GM21529 (cell line): Measurements from ENCODE around the gene ZBED2.
"Not testable (repeated sequence)": the region's sequence is repeated elsewhere in the genome, so short reads cannot be mapped to it uniquely, and the experiment has no call there.

ENCODE experiments used
- ATAC-seq: cut with Tn5 transposase; IDR thresholded peaks from one replicate; pipeline ENCODE4 v1.9.1; 2021; ENCODE audit not compliant: unreplicated experiment

The ZBED2 gene, protein sequence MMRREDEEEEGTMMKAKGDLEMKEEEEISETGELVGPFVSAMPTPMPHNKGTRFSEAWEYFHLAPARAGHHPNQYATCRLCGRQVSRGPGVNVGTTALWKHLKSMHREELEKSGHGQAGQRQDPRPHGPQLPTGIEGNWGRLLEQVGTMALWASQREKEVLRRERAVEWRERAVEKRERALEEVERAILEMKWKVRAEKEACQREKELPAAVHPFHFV

DNA sequence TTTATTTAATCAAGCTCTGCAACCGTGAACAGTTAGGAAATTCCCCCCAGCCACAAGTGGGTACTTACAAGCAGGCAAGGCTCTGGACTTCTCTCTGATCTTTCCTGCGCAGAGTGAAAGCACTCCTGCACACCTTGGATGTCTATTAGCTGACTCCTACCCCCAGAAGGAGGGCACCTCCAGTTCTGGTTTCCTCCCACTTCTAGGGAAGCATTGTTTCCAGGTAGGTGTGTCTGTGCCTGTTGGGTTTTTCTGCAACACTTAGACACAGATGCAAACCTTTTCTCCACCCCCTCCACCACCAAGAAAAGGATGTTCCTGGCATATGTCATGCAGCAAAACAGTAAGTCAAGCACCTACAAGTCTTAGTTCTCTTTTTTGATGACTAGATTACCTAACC lies at the start of gene ZBED2:
TSS of gene ZBED2 (minus strand) at position 115 of the 400 bp plus-strand sequence. CDS start 1,145 bp downstream, outside the sequence.
- peak; percentile 56 for ATAC-seq

DNA sequence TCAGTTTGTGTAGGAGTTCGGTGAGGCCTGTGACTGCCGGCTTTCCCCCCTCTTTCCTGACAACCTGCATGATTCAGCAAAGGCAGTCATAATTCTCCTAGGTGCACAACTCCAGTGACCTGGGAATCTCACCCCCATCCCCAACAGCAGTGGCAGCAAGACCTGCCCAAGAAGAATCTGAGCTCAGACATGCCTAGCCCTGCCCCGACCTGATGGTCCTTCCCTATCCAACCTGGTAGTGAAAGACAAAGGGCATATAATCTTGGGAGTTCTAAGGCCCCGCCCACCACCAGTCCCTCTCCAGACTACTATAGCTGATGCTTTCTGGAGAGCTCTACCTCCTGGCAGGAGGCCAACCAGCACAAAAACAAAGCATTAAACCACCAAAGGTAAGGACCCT lies 44.2 kb upstream of the ZBED2 start:
- no peak for ATAC-seq

- ATAC-seq: no peak
Observed at GRCh38 chr3:111636366-111636885, 41.3 kb upstream of the ZBED2 start.

DNA sequence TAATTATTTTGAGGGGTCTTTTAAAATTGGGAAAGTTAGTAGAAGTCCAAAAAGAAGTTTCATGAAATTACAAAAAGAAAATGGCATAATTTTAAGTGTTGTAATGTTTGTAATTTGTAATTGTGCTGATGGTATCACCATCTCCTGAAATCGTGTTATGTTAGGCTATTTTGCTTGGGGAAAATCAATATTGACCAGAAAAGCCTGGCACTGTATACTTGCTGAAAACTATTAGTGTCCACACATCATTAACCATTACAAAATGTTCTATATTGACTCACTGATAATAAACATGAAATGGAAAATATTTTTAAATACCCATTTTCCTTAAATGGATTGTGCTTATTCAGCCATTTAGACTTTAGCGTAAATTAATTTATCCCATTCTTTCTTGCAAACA lies 40.3 kb upstream of the ZBED2 start:
- ATAC-seq: no peak

DNA sequence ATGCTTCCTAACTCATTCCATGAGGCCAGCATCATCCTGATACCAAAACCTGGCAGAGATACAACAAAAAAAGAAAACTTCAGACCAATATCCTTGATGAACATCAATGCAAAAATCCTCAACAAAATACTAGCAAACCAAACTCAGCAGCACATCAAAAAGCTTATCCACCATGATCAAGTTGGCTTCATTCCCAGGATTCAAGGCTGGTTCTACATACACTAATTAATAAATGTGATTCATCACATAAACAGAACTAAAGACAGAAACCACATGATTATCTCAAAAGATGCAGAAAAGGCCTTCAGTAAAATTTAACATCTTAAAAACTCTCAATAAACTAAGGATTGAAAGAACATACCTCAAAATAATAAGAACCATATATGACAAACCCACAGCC lies 35.5 kb upstream of the ZBED2 start:
- ATAC-seq: not testable (repeated sequence)

GRCh38 chr3:111629018-111629417 lies 33.9 kb upstream of the ZBED2 start:
- not testable (repeated sequence) for ATAC-seq

GRCh38 chr3:111627092-111627491 lies 31.9 kb upstream of the ZBED2 start:
- ATAC-seq: no peak

GRCh38 chr3:111621535-111621934 lies 26.4 kb upstream of the ZBED2 start:
- no peak for ATAC-seq

DNA sequence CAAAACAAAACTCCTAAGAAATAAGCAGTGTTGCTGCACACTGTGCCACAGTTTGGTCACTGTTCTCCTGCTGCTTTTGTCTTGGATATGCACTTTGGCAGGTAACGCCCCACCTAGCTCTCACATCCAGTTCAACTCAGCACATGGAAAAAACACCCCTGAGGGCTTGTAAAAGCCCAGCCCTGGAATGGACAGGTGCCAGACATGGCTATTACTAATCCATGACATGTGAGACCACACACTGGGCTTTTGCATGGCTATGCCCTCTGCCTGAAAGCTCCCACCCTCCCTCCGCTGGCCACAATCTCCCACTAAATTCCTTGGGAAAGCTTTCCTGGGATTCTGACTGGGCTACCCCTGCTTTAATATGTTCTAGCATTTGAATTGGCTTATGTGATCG lies 24.7 kb upstream of the ZBED2 start:
- ATAC-seq: no peak

GRCh38 chr3:111618945-111619344 lies 23.8 kb upstream of the ZBED2 start:
- ATAC-seq: no peak

- no peak for ATAC-seq
Observed at GRCh38 chr3:111617912-111618601, 22.9 kb upstream of the ZBED2 start.

DNA sequence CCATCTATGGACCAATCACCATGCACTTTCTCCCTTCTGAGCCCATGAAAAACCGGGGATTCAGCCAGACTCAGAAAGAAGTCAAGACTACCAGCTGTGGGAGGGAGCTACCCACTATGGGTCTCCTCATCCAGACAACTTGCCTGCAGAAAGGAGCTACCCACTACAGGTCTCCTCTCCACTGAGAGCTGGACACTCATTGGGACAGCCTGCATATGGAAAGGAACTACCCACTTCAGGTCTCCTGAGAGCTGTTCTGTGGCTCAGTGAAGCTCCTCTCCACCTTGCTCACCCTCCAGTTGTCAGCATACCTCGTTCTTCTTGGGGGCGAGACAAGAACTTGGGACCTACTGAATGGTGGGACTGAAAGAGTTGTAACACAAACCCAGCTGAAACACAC lies 22.3 kb upstream of the ZBED2 start:
- ATAC-seq: no peak

DNA sequence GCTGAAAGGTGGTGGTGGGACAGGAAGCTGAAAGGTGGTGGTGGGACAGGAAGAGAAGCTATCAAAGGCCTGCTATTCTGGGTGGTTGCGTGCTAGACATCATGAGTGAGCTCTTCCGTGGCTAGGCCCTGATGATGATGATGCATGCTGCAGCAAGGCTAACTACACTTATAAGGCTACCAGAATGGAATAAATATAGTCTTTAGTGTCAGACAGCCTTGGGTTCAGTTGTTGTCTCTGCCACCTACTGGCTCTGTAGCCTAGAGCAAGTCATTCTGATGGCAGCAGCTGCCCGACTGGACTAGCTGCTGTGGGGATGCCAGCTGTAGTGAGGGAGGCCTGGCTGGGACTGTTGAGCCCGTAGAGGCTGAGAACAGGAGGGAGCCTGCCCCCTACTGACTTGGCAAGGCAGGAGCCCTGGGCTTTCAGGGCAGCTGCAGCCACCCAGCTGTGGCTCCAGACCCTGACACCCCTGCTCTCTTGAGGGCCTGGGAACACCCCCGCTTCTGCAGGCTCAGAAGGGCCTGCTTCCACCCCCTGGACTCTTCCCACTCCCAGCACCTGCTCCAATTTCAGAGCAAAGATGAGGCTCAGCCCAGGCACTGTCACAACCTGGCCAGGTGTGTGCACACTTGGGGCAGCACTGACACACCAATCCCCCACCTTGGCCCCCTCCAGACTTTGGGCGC lies 21.4 kb upstream of the ZBED2 start:
- peak; percentile 78 for ATAC-seq

DNA sequence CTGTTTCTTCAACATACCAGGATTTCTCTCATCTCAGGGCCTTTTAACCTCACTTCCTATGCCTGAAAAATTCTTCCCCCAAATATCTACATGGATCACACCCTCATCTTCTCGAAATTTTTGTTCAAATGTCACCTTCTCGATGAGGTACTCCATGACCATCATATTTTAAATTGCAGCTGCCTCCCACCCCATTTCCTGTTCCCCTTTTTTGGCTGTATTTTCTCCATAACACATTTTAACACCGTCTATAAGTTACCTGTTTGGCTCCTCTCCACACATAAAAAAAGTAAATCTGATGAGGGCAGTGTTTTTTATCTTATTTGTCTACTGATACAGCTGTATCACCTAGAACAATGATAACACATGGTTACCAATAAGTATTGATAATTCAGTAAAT lies 20.7 kb upstream of the ZBED2 start:
- ATAC-seq: no peak

- no peak for ATAC-seq
Observed at GRCh38 chr3:111613294-111613693, 18.1 kb upstream of the ZBED2 start.

- ATAC-seq: peak; percentile 22
Observed at GRCh38 chr3:111610612-111611054, 15.5 kb upstream of the ZBED2 start.

GRCh38 chr3:111610189-111610588 lies 15.0 kb upstream of the ZBED2 start:
- peak; percentile 95 for ATAC-seq

GRCh38 chr3:111609700-111610099 lies 14.6 kb upstream of the ZBED2 start:
- ATAC-seq: no peak

GRCh38 chr3:111608383-111608782 lies 13.2 kb upstream of the ZBED2 start:
- no peak for ATAC-seq

- no peak for ATAC-seq
Observed at GRCh38 chr3:111607240-111607920, 12.2 kb upstream of the ZBED2 start.

GRCh38 chr3:111605493-111605892 lies 10.3 kb upstream of the ZBED2 start:
- no peak for ATAC-seq
